ENCODE measurements around the gene PILRB. TPM values are rescaled to one million over a fixed set of nuclear protein-coding genes. Genes with fewer than 3 reads are reported as not detected.

The PILRB gene
- total RNA-seq, 1 donor from 2014 or later = 14.5 TPM

GRCh38 chr7:100415448-100415847 lies 57.5 kb downstream of the PILRB start:
- no peak for TF ChIP-seq CTCF (conservative IDR thresholded peaks at IDR 0.05; ENCODE audit: low read depth, low read length)
- H3K4me3 ChIP-seq (ENCODE audit: low read depth, low read length) = no peak overlapping the region
- DNase-seq (ENCODE audit: low read depth) = no peak

Other genes with a start within 250 kb of the PILRB start
- gene TAF6, start 238.8 kb upstream of the PILRB start, total RNA-seq = 62.8 and 73.6 TPM in 2 replicates
- gene CNPY4, start 238.5 kb upstream of the PILRB start, total RNA-seq = 8.8 and 10.1 TPM in 2 replicates
- gene MBLAC1, start 231.2 kb upstream of the PILRB start, total RNA-seq = 2.6 and 3.7 TPM in 2 replicates
- gene LAMTOR4, start 209.2 kb upstream of the PILRB start, total RNA-seq = 201 and 232 TPM in 2 replicates
- 9.4 and 14.9 TPM in 2 replicates for gene TRAPPC14, start 199.4 kb upstream of the PILRB start, total RNA-seq
- gene GAL3ST4, start 189.5 kb upstream of the PILRB start, total RNA-seq = 0.58 and 6.7 TPM in 2 replicates
- gene GPC2, start 180.7 kb upstream of the PILRB start, total RNA-seq = 4.1 and 11.0 TPM in 2 replicates
- gene STAG3, start 180.2 kb upstream of the PILRB start, total RNA-seq = 0.22 and 0.69 TPM in 2 replicates
- not detected in 2 replicates for gene PVRIG, start 138.2 kb upstream of the PILRB start, total RNA-seq
- gene SPDYE3, start 50.4 kb upstream of the PILRB start, total RNA-seq = not detected in 2 replicates
- not detected in 2 replicates for gene PILRA, start 15.4 kb downstream of the PILRB start, total RNA-seq
- gene ZCWPW1, start 70.6 kb downstream of the PILRB start, total RNA-seq = 0.65 and 3.8 TPM in 2 replicates
- gene MEPCE, start 71.7 kb downstream of the PILRB start, total RNA-seq = 26.5 and 34.1 TPM in 2 replicates
- 78.6 and 127 TPM in 2 replicates for gene PPP1R35, start 78.4 kb downstream of the PILRB start, total RNA-seq
- gene SPACDR, start 106.1 kb downstream of the PILRB start, total RNA-seq = 0.65 TPM in 1 of 2 replicates, not detected in the other
- gene TSC22D4, start 121.1 kb downstream of the PILRB start, total RNA-seq = 36.6 and 45.4 TPM in 2 replicates
- gene NYAP1, start 125.8 kb downstream of the PILRB start, total RNA-seq = 0.72 and 1.2 TPM in 2 replicates
- 10.9 and 17.4 TPM in 2 replicates for gene AGFG2, start 181.1 kb downstream of the PILRB start, total RNA-seq
- 1.7 TPM in 1 of 2 replicates, not detected in the other for gene SAP25, start 215.8 kb downstream of the PILRB start, total RNA-seq
- 36.8 and 62.0 TPM in 2 replicates for gene LRCH4, start 228.0 kb downstream of the PILRB start, total RNA-seq
- gene FBXO24, start 228.2 kb downstream of the PILRB start, total RNA-seq = 0.80 and 1.0 TPM in 2 replicates
- gene PCOLCE, start 244.2 kb downstream of the PILRB start, total RNA-seq = 1.4 and 4.4 TPM in 2 replicates

Measured in epithelial cell of proximal tubule (primary cell).